ENCODE measurements around the gene PPARD. TPM values are rescaled to one million over a fixed set of nuclear protein-coding genes. Genes with fewer than 3 reads are reported as not detected.
A peak's percentile ranks its signal among the peaks of the same experiment; 100 is the strongest.

Gene PPARD
- total RNA-seq, 4 donors from 2014 or later, result 24.8 to 67.9 (median 45.4) TPM

- no peaks in the 10 kb centered on the region for H3K9me3 ChIP-seq
- peaks cover 0 to 7% (median 0%) of the 10 kb centered on the region in 3 donors for H3K36me3 ChIP-seq
- no peaks in the 10 kb centered on the region for H3K27me3 ChIP-seq
- TF ChIP-seq POLR2A (IDR thresholded peaks at IDR 0.05), result no peak
- TF ChIP-seq CTCF (IDR thresholded peaks at IDR 0.05), result no peak
- DNase-seq, result peak in 1 of 3 donors; percentile 23
- no peak overlapping the region for H3K4me3 ChIP-seq
- peaks cover 0 to 19% (median 0%) of the 10 kb centered on the region in 4 donors for H3K4me1 ChIP-seq
- no peak overlapping the region for H3K27ac ChIP-seq
These were observed 112.2 kb downstream of the PPARD start for GRCh38 chr6:35454391-35455110.

GRCh38 chr6:35457907-35458306, 115.5 kb downstream of the PPARD start:
- TF ChIP-seq CTCF (IDR thresholded peaks at IDR 0.05) (no peak), POLR2A (IDR thresholded peaks at IDR 0.05) (no peak)
- no peak overlapping the region for H3K4me3 ChIP-seq
- peaks cover 0 to 8% (median 0%) of the 10 kb centered on the region in 3 donors for H3K36me3 ChIP-seq
- H3K4me1 ChIP-seq, result peaks cover 0 to 10% (median 0%) of the 10 kb centered on the region in 4 donors
- H3K9me3 ChIP-seq, result no peaks in the 10 kb centered on the region
- no peak overlapping the region for H3K27ac ChIP-seq
- H3K27me3 ChIP-seq, result no peaks in the 10 kb centered on the region
- DNase-seq, result no peak

DNA sequence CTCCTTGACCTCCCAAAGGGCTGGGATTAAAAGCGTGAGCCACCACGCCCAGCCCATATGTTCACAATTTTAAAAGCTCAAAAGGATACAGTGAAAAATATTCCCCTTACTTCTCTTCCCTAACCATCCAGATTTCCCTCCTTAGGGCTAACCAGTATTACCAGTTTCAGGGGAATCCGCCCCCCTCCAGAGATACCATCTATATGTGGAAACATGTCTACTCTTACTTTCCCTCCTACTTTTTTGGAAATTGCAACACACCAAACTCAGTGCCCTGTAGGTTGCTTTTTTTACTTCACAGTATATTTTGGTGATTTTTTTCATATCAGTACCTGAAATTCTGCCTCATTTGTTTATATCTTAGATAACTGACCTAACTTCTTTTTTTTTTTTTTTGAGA, 118.9 kb downstream of the PPARD start:
- no peaks in the 10 kb centered on the region for H3K4me1 ChIP-seq
- H3K4me3 ChIP-seq, result no peak overlapping the region
- no peaks in the 10 kb centered on the region for H3K9me3 ChIP-seq
- TF ChIP-seq POLR2A (IDR thresholded peaks at IDR 0.05) (no peak), CTCF (IDR thresholded peaks at IDR 0.05) (no peak)
- peaks cover 0 to 8% (median 0%) of the 10 kb centered on the region in 3 donors for H3K36me3 ChIP-seq
- H3K27me3 ChIP-seq, result no peaks in the 10 kb centered on the region
- DNase-seq, result no peak
- H3K27ac ChIP-seq, result no peak overlapping the region

DNA sequence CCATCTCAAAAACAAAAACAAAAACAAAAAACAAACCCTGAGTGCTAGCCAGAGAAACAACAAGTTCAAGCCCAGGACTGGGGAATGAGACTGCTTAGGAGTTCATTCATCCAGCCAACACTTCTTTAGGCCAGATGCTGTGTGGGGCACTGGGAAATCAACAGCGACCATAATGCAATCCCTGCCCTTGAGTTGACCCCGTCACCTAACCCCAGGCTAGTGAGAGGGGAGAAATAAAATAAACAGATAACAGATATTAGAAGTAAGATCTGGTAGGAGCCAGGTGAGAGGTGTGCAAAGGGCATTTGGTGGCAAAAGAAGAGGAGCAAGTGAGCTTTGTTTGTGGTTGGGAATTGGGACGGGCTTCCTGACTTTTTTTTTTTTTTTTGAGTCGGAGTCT, 120.9 kb downstream of the PPARD start:
- Histone ChIP-seq H3K9me3 (no peaks in the 10 kb centered on the region), H3K27me3 (no peaks in the 10 kb centered on the region), H3K27ac (no peak overlapping the region), H3K4me3 (no peak overlapping the region), H3K4me1 (peaks cover 0 to 6% (median 0%) of the 10 kb centered on the region in 4 donors), H3K36me3 (peaks cover 0 to 8% (median 0%) of the 10 kb centered on the region in 3 donors)
- DNase-seq, result peak in 1 of 3 donors; percentile 7
- no peak for TF ChIP-seq CTCF (IDR thresholded peaks at IDR 0.05)
- TF ChIP-seq POLR2A (IDR thresholded peaks at IDR 0.05), result no peak

DNA sequence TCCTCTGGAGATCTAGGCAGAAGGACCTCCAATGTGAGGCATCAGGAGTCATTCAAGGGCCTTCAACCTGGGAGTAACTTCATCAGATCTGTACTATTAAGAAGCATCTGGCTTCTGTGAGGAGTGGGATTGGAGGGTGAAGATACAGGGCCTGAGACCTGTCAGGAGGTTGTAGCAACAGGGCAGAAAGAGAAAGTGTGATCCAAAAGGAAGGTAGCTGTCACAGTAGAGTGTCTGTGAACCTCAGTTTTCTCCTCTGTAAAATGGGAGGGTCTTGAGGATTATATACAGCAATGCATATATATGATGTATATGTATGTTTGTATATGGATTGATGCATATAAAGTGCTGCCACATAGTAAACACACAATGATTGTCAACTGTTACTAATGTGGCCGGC, 123.3 kb downstream of the PPARD start:
- DNase-seq, result no peak
- Histone ChIP-seq H3K27me3 (no peaks in the 10 kb centered on the region), H3K9me3 (no peaks in the 10 kb centered on the region), H3K4me1 (peaks cover 0 to 21% (median 3%) of the 10 kb centered on the region in 4 donors), H3K27ac (no peak overlapping the region), H3K4me3 (no peak overlapping the region), H3K36me3 (peaks cover 0 to 4% (median 0%) of the 10 kb centered on the region in 3 donors)
- TF ChIP-seq CTCF (IDR thresholded peaks at IDR 0.05) (no peak), POLR2A (IDR thresholded peaks at IDR 0.05) (no peak)

All from Peyer's patch (tissue), 4 donors.